Body of pancreas (tissue), 4 donors: ENCODE data around the gene IL4.

Source experiments
- POLR2A ChIP-seq, 3 donors: fragments of 450-650 bp; IDR thresholded peaks; one replicate each; pipeline ENCODE4 v1.6.1; 2016; ENCODE audit warnings: antibody characterized with exemption in 3 of 3, mild to moderate bottlenecking in 2 of 3
- TF ChIP-seq, protein P1 (sequence below), 7 experiments: fragments of 450-650 bp in 4 of 7; fragments of 200-600 bp in 3 of 7; sonication (generic) in 3 of 7; IDR thresholded peaks; one replicate each; pipeline ENCODE4 v1.5.1; 2016 to 2019; ENCODE audit warnings: antibody characterized with exemption in 7 of 7

DNA sequence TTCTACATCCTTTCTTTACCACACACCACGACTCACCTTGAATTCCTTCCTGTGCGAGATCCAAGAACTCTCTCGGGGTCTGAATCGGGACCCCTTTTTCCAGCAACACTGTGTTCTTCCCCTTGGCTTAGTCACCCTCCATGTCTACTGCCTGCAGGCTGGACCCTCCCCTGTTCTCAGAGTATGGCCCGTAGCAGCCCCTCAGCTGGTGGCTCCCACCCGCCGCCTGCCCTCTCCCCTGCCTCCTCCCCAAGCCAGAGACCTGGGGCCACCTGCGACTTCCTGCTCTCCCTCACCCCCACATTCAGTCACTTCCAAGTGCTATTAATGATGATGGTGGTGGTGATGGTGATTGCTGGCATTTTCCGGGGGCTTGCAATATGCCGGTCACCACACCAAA, 6.5 kb upstream of the IL4 start:
- TF ChIP-seq, protein P1, sequence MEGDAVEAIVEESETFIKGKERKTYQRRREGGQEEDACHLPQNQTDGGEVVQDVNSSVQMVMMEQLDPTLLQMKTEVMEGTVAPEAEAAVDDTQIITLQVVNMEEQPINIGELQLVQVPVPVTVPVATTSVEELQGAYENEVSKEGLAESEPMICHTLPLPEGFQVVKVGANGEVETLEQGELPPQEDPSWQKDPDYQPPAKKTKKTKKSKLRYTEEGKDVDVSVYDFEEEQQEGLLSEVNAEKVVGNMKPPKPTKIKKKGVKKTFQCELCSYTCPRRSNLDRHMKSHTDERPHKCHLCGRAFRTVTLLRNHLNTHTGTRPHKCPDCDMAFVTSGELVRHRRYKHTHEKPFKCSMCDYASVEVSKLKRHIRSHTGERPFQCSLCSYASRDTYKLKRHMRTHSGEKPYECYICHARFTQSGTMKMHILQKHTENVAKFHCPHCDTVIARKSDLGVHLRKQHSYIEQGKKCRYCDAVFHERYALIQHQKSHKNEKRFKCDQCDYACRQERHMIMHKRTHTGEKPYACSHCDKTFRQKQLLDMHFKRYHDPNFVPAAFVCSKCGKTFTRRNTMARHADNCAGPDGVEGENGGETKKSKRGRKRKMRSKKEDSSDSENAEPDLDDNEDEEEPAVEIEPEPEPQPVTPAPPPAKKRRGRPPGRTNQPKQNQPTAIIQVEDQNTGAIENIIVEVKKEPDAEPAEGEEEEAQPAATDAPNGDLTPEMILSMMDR (IDR thresholded peaks at IDR 0.05), result no peak
- TF ChIP-seq POLR2A (IDR thresholded peaks at IDR 0.05), result no peak
